Measurements from ENCODE around the gene GYPA. TPM values are rescaled to one million over a fixed set of nuclear protein-coding genes. Genes with fewer than 3 reads are reported as not detected.
"Not testable (repeated sequence)": the region's sequence is repeated elsewhere in the genome, so short reads cannot be mapped to it uniquely, and the experiment has no call there.

GYPA gene
- total RNA-seq, 6 experiments from 2014 or later, result 0.20 to 3.6 (median 1.4) TPM; not detected in 3

DNA sequence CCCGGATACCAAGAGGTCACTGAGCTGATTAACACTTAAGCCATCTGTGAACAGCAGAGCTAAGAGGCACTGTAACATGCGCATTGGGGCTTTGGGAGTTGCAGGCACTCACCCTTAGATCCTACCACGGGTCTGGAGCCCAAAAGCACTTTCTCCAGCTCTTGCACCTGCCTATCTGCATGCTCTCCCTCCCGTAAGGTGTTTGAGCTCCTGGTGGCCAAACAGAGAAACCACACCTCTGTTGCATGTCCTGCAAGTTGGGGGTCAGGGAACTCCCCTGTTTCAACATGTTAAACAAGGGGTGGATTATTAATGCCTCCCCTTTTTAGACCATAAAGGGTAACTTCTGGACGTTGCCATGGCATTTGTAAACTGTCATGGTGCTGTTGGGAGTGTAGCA lies 49.8 kb downstream of the GYPA start:
- Histone ChIP-seq H3K36me3 (no peaks in the 10 kb centered on the region), H3K4me3 (no peak overlapping the region), H3K27ac (no peak overlapping the region), H3K4me1 (no peaks in the 10 kb centered on the region), H3K9me3 (no peaks in the 10 kb centered on the region), H3K27me3 (no peaks in the 10 kb centered on the region)
- DNase-seq, result no peak
- intact Hi-C loops (cut with DNase I), result no loop called here
- 53% methylated on average over 5 of the region's 5 CpGs for WGBS (ENCODE audit: insufficient coverage, low coverage, low lambda C conversion rate, missing lambda C conversion rate)
- ATAC-seq, result no peak
- no peak for TF ChIP-seq POLR2A (IDR thresholded peaks at IDR 0.05)
- TF ChIP-seq, protein P1, sequence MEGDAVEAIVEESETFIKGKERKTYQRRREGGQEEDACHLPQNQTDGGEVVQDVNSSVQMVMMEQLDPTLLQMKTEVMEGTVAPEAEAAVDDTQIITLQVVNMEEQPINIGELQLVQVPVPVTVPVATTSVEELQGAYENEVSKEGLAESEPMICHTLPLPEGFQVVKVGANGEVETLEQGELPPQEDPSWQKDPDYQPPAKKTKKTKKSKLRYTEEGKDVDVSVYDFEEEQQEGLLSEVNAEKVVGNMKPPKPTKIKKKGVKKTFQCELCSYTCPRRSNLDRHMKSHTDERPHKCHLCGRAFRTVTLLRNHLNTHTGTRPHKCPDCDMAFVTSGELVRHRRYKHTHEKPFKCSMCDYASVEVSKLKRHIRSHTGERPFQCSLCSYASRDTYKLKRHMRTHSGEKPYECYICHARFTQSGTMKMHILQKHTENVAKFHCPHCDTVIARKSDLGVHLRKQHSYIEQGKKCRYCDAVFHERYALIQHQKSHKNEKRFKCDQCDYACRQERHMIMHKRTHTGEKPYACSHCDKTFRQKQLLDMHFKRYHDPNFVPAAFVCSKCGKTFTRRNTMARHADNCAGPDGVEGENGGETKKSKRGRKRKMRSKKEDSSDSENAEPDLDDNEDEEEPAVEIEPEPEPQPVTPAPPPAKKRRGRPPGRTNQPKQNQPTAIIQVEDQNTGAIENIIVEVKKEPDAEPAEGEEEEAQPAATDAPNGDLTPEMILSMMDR (IDR thresholded peaks at IDR 0.05), result no peak

GRCh38 chr4:144082053-144082452 lies 58.5 kb downstream of the GYPA start:
- H3K36me3 ChIP-seq; intact Hi-C loops (cut with DNase I); DNase-seq; H3K9me3 ChIP-seq; H3K4me1 ChIP-seq; ATAC-seq; H3K4me3 ChIP-seq; H3K27me3 ChIP-seq; H3K27ac ChIP-seq: not testable (repeated sequence)
- 60% methylated on average over 3 of the region's 3 CpGs for WGBS (ENCODE audit: insufficient coverage, low coverage, low lambda C conversion rate, missing lambda C conversion rate)

GRCh38 chr4:144080135-144080534 lies 60.4 kb downstream of the GYPA start:
- H3K27ac ChIP-seq; H3K4me3 ChIP-seq; ATAC-seq; H3K27me3 ChIP-seq; DNase-seq; H3K9me3 ChIP-seq; intact Hi-C loops (cut with DNase I); H3K4me1 ChIP-seq; H3K36me3 ChIP-seq: not testable (repeated sequence)
- 29% methylated on average over 4 of the region's 4 CpGs for WGBS (ENCODE audit: insufficient coverage, low coverage, low lambda C conversion rate, missing lambda C conversion rate)

DNA sequence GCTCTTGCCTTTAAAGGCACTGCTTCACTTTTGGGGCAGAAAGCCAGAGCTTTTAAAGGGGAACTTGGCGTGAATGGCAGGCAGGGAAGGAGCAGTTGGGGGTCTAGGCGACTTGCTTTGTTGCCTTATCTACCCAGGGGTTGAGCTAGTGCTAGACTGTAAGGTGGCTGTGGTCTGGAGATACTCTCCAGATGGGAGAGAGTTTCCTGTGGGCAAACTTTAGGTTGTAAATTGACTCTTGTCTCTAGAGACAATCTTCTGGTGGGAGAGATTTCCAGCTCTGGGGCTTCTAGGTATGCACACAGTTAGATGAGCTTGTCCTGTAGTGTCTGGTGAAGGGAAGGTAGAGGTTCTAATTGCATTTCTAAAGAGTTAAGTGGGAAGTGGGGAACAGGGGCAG lies 61.8 kb downstream of the GYPA start:
- 21% methylated on average over 2 of the region's 2 CpGs for WGBS (ENCODE audit: insufficient coverage, low coverage, low lambda C conversion rate, missing lambda C conversion rate)

DNA sequence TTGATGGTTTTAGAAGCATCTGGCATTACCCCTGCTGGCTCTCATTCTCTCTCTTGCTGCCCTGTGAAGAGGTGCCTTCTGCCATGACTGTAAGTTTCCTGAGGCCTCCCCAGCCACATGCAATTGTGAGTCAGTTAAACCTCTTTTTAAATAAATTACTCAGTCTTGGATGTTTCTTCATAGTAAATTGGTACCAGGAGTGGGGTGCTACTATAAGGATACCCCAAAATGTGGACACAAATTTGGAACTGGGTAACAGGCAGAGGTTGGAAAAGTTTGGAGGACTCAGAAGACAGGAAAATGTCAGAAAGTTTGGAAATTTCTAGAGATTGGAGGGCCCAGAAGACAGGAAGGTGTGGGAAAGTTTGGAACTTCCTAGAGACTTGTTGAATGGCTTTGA lies 79.0 kb downstream of the GYPA start:
- H3K4me3 ChIP-seq; H3K4me1 ChIP-seq; DNase-seq; H3K36me3 ChIP-seq; H3K9me3 ChIP-seq; H3K27me3 ChIP-seq; ATAC-seq; H3K27ac ChIP-seq; intact Hi-C loops (cut with DNase I): not testable (repeated sequence)

More for the DNA sequence above, 61.8 kb downstream of the GYPA start:
- intact Hi-C loops (cut with DNase I); H3K36me3 ChIP-seq; H3K27ac ChIP-seq; H3K4me3 ChIP-seq; H3K4me1 ChIP-seq; ATAC-seq; H3K9me3 ChIP-seq; DNase-seq; H3K27me3 ChIP-seq: not testable (repeated sequence)

DNA sequence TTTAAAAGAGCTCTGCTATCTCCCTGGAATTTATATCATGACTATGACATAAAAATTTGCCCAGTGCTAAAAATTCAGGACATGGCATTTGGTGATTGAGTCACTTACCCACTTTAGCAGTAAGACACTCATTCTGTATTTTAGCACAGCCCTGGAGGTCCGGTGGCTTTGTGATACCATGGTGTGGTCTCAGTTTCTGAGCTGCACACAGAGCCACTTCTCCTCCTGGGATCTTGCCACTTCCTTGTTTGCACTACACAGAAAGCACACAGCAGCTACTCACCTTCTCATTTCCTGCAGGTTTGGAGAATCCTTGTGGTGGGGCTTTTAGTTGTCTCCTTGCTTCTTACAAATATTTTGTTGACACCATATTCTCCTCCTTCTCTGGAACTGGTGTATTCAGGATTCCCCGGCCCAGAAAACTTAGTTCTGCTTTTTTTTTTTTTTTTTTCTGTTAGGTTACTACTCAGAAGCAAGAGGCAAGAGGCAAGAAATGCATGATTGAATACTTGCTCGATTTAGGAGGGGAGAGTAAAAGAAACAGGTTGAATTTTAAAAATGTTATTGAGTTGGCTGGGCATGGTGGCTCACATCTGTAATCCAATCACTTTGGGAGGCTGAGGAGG lies 80.2 kb downstream of the GYPA start:
- WGBS (ENCODE audit: insufficient coverage, low coverage, low lambda C conversion rate, missing lambda C conversion rate), result 34% methylated on average over 2 of the region's 3 CpGs
- DNase-seq; H3K4me1 ChIP-seq; H3K9me3 ChIP-seq; H3K4me3 ChIP-seq; H3K27ac ChIP-seq; ATAC-seq; intact Hi-C loops (cut with DNase I); H3K27me3 ChIP-seq; H3K36me3 ChIP-seq: not testable (repeated sequence)

Other genes starting within 250 kb of the GYPA start
- gene GYPE, start 235.2 kb downstream of the GYPA start, total RNA-seq, result 1 to 10 TPM in 1 of 6 experiments, not detected in 5; 1.4 TPM
- 1 to 10 TPM in 1 of 6 experiments, under 1 TPM in 2, not detected in 3; 0.44 to 3.5 (median 0.61) TPM for gene GYPB, start 121.3 kb downstream of the GYPA start, total RNA-seq